GM18517 (cell line): ENCODE data around the gene IL22RA2.

Experiments used
- ATAC-seq: cut with Tn5 transposase; IDR thresholded peaks from one replicate; pipeline ENCODE4 v1.9.1; 2021; ENCODE audit warnings: mild to moderate bottlenecking, moderate library complexity; ENCODE audit not compliant: unreplicated experiment

IL22RA2 gene

GRCh38 chr6:137097526-137097925 is 75.9 kb downstream of the IL22RA2 start:
- ATAC-seq = no peak

- peak; percentile 37 for ATAC-seq
These were observed 76.4 kb downstream of the IL22RA2 start for GRCh38 chr6:137097057-137097456.

- peak; percentile 78 for ATAC-seq
These were observed 77.7 kb downstream of the IL22RA2 start for GRCh38 chr6:137095651-137096238.

- ATAC-seq = no peak
These were observed 78.4 kb downstream of the IL22RA2 start for GRCh38 chr6:137095093-137095492.

- no peak for ATAC-seq
These were observed 78.9 kb downstream of the IL22RA2 start for GRCh38 chr6:137094411-137095008.
